ENCODE results near the gene SOX6.
"Not testable (repeated sequence)": the region's sequence is repeated elsewhere in the genome, so short reads cannot be mapped to it uniquely, and the experiment has no call there.

Gene SOX6

DNA sequence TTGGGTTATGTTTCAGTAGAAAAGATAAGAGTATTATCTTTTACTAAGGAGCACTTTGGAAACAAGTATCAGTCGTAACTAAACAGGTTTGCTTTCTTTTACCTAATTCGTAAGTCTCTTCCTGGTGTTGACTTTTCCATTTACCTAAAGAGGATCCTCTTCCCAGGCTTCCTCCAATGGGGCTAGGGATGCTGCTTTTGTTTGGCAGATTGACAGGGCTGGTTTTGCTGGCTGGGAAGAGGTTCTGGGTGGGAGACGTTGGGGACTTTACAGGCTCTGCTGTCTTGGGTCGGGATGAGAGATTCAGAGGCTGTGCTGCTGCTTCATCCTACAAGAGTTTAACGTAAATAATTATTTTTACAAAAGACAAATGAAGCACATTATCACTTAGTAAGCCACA is 306.7 kb downstream of the SOX6 start:
- DNase-seq: no peak

DNA sequence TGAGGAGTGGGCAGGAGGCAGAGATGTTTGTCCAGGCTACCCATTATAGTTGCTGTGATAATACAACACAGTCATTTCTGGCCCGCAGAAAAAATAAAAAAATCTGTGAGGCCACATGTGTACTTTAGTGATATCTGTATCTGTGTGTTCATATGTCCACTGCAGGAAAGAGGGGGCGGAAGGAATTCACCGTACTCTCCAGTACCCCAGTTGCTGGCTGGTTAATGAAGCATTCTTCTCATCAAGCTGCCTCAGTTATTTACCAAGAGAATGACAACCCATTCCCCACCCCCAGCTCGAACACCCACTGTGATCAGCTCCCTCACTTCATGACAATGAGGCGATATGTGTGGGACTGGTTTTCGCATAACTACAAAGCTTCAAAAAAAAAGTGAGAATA is 309.3 kb downstream of the SOX6 start:
- no peak for DNase-seq

DNA sequence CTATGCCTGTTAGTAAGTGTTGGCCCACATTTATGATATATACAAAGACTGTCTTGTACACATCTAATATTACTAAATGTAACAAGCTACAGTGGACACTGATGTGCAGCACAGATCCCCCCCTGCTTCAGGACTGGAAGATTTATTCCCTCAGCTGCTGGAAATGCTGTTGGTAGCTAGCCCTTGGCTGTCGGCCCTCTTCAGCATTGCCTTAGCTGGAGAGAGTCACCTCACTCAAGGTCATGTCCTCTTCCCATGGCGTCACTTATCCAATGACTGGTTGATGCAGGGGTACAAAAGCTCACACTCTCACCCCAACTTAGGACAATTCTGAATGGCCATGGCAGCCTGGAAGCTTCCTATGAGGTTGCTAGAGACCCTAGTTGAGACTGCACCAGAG is 312.7 kb downstream of the SOX6 start:
- peak in 5 of 56 donors; percentile 2 to 29 (median 11) for DNase-seq

DNA sequence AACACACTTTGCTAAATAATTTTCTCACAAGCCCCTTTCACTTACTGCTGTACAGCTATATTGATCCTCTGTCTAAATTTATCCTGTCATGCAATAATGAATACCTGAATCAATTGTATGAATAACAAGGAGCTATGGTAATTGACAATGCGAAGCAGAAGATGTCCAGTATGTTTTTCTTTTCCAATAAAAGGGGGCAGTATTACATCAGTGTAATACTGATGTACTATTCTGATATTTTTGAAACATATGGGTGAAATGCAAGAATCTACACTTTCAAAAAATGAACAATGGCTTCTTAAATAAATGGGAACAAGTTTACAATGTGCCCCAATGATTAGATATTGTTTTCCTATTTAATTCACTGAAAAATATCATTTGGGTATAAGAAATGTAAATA is 315.1 kb downstream of the SOX6 start:
- no peak for DNase-seq

DNA sequence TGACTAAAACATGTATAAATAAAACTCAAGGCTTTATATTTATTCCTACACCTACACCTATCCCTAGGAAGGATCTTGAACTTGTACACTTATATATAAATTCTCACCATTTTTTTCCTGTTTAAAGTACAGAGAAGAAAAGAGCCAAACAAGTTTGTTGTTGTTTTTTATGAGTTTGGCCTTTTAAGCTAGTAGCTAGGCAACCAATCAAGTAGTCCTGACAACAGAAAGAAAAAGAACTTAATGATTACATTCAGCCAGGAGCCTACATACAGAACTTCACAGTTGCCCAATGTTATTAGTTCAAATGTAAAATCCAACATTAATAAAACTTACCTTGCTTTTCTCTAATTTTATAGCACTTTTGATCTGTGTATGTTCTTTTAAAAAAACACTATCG is 316.2 kb downstream of the SOX6 start:
- no peak for DNase-seq

DNA sequence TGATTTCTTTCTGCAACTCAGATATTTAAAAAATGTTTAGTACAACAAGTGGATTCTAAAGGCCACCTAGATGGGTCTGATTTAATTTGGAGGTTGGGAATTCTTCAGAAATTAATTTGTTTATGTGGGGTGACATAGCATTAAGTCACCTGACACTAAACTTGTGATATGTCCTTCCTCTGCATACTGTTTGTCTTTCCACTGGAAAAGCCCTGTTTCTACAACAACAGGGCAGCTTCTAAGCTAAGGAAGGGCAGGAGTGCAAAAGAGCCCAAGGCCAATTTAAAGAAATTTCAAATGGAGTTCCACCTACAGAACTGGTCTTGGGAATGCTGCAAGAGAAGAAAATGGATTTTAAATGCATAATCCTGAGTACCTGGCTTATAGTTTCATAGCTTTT is 319.2 kb downstream of the SOX6 start:
- no peak for DNase-seq

DNA sequence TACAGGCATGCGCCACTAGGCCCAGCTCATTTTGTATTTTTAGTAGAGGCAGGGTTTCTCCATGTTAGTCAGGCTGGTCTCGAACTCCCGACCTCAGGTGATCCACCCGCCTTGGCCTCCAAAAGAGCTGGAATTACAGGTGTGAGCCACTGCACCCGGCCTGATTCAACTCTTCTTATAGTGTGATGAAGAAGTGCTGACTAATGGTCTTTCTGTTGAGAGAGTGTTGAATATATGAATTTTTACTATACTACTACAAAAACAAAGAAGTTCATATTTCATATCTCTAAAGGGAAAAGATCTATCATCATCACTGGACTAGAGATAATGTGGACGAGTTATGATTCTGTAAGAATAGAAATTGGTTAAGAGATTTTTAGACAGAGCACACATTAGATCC is 320.1 kb downstream of the SOX6 start:
- no peak for DNase-seq

DNA sequence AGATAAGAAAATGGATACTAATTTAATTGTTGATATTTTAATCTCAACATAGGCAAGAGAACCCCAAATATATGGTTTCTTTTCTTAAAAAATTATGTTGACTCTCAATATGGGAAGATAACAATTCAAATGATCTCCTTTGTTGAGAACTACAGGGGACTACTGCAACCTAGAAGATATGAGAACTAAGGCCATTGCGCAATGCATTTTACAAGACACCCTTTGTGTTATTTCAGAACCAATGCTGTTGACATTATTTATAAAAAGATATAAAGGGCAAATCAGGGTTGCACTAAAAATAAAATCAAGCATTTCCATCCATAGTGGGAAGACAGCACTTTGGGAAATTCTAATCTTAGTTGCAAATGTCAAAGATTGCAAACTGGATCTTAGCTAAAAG is 322.3 kb downstream of the SOX6 start:
- no peak for DNase-seq

DNA sequence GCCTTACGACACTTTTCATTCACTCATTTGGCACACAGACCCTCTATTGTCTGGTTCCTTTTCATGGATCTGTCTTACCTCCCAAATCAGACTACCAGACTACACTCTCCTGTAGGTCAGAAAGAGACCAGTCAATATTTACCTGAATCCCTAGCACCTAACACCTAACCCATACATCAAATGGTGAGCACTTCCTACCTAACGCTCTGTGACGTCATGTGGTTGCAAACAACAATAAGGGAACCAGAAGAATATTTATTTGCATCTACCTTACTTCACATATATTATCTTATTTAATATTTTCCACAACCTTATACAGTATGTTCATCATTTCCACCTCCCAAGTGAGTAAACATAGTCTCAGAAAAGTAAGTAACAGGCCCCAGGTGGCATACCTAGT is 323.4 kb downstream of the SOX6 start:
- DNase-seq: no peak

DNA sequence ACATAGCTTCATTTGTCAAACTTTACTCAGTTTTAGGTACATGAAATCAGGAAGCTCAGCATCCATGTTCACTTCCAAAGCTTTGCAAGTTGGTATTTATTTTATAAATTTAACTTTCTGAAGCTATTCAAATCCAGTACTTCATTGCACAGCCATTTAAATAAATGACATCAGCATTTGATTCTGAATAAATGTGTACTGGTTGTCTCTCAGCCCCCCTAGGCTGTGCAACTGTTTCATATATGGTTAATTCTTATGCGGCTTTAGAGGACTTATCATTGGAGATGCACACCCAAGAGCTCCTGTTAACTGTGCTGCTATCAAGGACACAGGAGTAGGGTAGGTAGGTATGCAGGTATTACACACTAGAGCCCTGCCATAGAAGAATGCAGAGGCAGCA is 325.1 kb downstream of the SOX6 start:
- no peak for DNase-seq

DNA sequence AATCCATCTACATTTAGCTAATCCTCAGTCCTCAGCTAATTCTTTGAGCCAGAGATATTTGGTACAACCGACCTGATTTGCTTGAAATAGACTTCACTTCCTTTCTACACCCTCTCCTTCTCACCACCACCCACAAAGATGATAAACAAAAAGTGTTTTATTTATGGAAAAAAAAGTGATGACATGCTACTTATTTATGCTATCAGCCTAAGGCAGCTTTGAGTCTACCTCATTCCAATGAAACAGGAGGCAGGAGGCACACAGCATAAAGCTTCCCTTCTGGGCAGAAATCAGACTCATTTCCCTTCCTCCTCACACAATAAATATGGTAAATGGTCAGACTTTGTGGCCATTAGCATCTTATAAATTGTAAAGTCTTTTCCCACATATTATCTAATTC is 325.7 kb downstream of the SOX6 start:
- DNase-seq: no peak

DNA sequence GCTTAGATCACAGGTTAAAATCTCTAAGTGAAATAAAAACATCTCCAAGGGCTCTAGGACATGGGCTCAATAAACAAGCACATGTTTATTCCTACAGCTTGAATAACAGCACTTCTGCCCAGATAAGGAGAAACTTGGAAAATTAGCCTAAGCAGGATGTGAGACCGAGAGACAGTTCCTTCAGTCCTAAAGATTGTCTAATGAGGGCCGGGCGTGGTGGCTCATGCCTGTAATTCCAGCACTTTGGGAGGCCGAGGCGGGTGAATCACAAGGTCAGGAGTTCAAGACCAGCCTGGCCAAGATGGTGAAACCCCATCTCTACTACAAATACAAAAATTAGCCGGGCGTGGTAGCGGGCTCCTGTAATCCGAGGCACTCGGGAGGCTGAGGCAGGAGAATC is 327.2 kb downstream of the SOX6 start:
- DNase-seq: not testable (repeated sequence)

DNA sequence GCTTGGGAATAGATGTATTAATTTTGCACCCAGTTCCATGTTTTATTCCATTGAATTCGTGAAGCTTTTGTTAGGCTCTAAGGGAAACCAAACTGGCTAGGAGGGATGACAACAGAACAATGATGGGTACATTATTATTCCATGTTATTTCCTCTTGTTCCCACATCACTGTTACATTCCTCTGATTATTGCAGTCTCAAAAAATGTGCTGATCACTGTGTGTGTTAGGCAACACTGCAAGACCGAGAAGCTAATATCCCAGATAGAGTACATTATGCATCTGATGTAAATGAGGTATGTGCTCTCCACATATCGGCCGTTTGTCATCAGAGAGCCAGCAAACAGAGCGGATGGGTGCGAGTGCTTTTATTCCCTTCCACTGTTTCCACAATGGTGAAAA is 327.9 kb downstream of the SOX6 start:
- no peak for DNase-seq

DNA sequence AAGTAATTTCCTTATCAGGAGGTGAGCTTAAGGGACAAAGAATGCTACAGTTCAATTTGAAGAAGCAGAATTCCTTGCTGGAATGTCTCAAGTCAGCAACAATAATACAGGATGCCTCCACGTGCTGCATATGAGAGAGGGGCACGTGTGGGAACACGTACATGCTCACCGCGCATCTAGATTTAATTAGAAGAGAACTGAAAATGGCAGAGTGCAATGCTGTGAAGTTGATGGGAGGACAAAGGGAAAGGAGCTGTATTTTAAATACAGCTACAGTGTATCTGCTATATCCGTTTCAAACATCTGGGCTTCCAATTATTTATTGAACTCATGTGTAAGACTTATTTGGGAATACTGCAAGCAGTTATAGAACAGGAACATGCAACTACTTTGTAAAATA is 328.7 kb downstream of the SOX6 start:
- no peak for DNase-seq

DNA sequence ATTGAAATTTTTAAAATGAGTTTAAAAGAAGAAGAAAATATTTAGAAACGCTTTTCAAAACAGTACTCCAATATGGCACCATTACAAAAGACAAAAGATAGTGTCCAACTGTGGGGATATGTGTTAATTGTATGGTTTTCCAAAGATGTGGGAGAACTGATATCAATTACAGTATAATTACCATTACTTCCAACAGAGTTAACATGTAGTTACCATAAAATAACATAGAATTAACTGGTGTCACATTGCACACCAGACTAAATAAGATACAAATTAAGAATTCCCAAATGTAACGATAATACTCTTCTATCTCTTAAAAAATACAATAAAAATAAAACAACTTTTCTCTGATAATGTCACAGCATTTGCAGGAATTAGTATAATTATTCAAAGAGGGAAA is 329.5 kb downstream of the SOX6 start:
- DNase-seq: no peak

DNA sequence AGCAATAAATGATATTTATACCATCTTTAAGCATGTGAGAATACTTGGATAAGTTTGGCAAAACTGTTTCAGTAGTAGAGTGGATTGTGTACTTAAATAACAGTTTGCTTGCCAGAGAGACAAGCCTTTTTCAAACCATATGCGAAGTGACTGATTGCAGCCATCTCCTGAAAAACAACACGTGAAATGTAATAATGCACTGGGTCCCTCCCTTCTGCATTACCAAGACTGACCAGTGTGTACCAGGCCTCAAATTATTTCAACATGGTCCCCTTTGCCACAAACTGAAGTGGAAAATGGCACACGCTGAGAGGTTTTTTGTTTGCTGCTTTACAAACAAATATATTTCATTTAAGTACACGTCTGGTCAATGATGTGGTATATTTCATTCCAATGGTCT is 337.4 kb downstream of the SOX6 start:
- no peak for DNase-seq

DNA sequence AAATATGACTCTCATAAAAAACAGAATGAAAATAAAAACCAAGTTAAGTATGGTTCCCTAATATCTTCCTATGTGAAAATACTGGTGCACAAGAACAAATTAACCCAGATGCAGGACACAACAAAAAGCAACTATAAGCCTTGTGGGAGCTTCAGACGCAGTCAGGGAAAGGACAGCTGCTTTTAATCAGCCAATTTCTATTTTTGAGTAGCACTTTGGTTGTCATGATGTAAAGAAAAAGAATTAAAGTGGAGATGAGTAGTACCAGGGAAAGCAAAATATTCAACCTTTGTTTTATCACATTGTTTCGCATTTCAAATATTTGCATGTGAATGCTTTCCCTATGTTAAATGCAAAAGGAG is 339.9 kb downstream of the SOX6 start:
- DNase-seq: no peak

DNA sequence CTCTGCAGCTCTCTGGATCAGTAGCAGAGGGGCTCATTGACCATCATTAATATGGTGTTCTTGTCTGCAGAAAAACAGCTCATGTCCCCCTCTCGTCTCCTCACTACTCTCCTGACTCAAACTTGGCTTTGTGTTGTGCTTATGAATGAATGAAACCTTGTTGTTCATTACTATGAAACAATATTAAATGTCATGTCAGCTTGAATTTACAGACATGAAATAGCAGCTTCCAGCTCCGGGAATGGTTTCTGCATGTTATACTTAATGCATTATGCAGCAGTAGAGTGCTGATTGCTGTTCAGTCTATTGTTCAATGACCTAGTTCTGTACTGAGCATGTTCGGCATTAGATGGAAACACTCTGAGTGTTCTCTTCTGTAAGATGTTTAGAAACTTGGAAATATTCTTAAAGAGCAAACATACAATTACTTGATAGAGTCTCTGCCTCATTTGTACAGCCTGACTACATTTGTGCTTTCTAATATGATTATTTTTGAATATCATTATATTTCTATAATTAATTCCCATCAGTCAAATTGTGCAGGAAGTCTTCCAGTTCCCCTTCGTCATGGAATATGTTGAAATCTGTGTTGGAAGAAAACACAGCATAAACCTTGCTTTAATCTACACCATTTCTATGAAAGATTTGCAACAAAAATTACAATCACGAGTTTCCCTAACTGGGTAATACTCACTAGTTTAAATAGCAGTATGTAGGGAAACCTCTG is 340.4 kb downstream of the SOX6 start:
- no peak for DNase-seq

DNA sequence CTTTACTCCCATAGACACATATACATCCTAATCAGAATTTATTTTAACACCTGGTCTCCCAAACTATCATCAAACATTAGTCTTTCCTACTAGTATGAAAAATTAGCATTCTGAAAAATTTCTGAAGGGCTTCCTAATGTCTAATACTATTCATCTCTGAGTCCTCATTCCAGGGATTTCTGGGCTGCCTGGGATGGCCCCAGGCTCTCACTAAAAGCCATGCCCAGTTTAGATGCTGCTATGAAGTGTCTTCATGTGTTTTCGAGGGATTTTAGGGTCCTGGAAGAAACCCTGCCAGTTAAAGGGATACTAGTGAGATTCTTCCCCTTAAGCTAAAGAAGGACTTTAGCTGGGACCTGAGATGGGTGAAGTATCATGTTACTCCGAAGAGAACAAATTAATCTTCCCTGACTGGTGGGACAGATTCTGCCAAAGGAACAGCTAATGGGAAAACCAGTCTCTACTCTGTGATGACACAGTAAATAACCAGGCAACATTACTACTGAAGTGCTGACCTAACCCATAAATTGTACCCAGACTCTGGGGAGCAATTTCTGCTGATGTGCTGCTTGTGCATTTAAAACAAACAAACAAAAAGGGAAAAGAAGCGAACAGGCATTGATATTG is 342.6 kb downstream of the SOX6 start:
- DNase-seq: no peak

DNA sequence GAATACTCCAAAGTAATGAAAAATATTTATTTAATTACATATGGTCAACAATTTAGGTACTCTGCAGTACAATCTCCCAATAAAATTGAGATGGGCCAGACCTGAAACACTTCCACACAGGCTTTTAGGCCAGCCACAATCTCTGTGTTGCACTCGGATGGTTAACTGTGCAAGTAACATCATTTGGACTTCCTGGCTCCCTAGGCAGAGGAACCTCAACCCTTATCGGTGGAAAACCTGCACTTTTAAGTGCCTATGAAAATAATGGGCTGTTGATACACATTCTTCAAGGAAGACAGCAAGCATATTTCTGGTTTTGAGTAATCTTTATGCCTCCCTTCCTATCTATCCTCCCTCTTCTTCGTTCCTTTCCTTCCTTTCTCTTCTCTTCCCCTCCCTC is 343.1 kb downstream of the SOX6 start:
- no peak for DNase-seq

DNA sequence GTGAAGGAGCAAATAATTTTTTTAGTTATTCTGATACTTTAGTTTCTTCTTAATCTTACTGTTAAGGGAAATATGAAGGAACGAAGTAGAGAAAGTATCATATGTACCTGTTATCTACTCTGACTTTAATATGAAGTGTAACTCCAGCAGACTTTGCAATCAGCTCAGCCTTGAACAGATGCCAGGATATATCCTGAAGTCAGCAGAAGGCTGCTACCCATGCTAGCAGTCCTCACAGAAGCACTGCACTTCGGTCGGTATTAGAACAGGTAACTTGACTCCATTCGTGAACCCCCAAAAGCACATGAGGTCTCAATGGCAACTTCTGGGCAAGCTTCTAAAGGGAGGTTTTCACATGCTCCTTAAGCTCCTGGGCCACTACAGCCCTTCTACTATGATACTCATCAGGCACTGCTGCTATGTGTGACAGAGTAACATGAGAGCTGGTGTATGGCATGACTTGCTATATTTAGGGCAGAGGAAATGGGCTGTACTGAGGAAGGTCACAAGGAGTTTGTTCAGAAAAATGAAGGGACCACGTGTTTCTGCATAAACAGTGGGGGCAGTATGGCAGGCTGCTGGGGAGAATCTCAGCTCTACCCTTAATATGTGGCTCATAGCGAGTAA is 344.1 kb downstream of the SOX6 start:
- no peak for DNase-seq

DNA sequence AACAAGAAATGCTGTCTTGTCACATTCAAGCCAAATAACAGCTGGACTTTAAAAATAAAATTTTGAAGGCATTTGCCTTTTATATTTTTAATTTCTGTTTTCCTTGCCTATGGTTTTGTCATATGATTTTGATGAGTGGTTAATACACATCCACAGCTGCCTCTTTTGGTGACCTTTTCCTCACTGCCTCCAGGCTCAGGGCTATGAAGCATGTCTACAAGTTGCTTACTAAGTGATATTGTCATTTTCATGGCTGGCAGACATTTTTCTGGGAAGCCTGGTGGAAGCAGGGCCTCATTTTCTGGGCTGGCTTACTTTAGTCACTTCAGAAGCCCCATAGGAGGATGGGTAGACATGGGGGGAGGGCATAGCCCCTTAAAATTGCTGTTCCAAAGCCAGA is 344.9 kb downstream of the SOX6 start:
- no peak for DNase-seq

DNA sequence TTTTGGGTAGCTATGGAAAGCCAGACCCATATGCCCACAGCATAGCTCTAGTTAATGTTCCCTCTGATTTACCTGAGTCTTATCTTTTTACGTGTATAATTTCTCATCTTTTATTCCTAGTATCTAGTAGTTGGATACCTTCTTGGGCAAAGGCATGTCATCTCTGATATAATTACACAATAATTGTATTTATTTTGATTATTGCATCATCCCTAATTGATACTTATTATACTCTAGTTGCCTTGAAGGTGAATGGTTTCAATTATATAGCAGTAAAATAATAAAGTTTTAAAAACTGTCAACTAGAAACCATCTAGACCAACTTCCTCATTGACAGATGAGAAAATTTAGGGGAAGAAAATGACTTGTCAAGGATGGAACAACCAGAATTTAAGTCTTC is 347.3 kb downstream of the SOX6 start:
- DNase-seq: no peak

All from nucleus accumbens (tissue), 56 donors.